Neuronal stem cell (in vitro differentiated cells): Measurements from ENCODE around the gene SMAD6.

Source experiments
- DNase-seq: peaks from one replicate; pipeline ENCODE4 v3.0.0-alpha.2; 2013; ENCODE audit warnings: low spot score
- H2AFZ ChIP-seq: one replicate; pipeline ENCODE4 v1.6.1; 2013; ENCODE audit warnings: mild to moderate bottlenecking, low read length, inconsistent platforms
- H2AK5ac ChIP-seq: 2 replicates; pipeline ENCODE4 v1.6.1; 2013; ENCODE audit warnings: low read depth, mild to moderate bottlenecking, inconsistent platforms, low read length, moderate library complexity, mixed read lengths
- H2BK120ac ChIP-seq: 2 replicates; pipeline ENCODE4 v1.6.1; 2013; ENCODE audit warnings: low read depth, mild to moderate bottlenecking, inconsistent platforms, low read length, moderate library complexity, mixed read lengths
- H2BK12ac ChIP-seq: one replicate; pipeline ENCODE4 v1.6.1; 2013; ENCODE audit warnings: low read length, inconsistent platforms
- H2BK15ac ChIP-seq: 2 replicates; pipeline ENCODE4 v1.6.1; 2013; ENCODE audit warnings: mild to moderate bottlenecking, low read length, inconsistent platforms, mixed read lengths
- H2BK5ac ChIP-seq: one replicate; pipeline ENCODE4 v1.6.1; 2013; ENCODE audit warnings: inconsistent platforms, mild to moderate bottlenecking, low read length, moderate library complexity
- H3K14ac ChIP-seq: one replicate; pipeline ENCODE4 v1.6.1; 2013; ENCODE audit warnings: low read length, inconsistent platforms
- H3K18ac ChIP-seq: 2 replicates; pipeline ENCODE4 v1.6.1; 2013; ENCODE audit warnings: low read length, inconsistent platforms
- H3K23ac ChIP-seq: 2 replicates; pipeline ENCODE4 v1.6.1; 2013; ENCODE audit warnings: low read depth, mild to moderate bottlenecking, mixed read lengths, low read length, inconsistent platforms; ENCODE audit not compliant: poor library complexity
- H3K27ac ChIP-seq: replicated peaks from 3 replicates; pipeline ENCODE4 v1.5.1; 2013; ENCODE audit warnings: low read length, inconsistent platforms
- H3K27me3 ChIP-seq, 3 experiments: 2 replicates each; pipeline ENCODE4 v1.6.1; 2013; ENCODE audit warnings: low read length in 3 of 3, mild to moderate bottlenecking in 2 of 3, inconsistent platforms in 1 of 3, low read depth in 1 of 3, mixed read lengths in 1 of 3, moderate library complexity in 1 of 3; ENCODE audit not compliant: control insufficient read depth in 3 of 3, insufficient read depth in 3 of 3
- H3K36me3 ChIP-seq, 2 donors: replicated peaks in 1 of 2; 2 replicates each; pipeline ENCODE4 v1.6.1; 2013; ENCODE audit warnings: low read length in 2 of 2; ENCODE audit not compliant: control insufficient read depth in 2 of 2, insufficient read depth in 2 of 2
- H3K4ac ChIP-seq: 2 replicates; pipeline ENCODE4 v1.6.1; 2013; ENCODE audit warnings: inconsistent platforms, mild to moderate bottlenecking, low read length, moderate library complexity
- H3K4me1 ChIP-seq, 2 donors: 1 replicate in 1 of 2; 2 replicates in 1 of 2; pipeline ENCODE4 v1.6.1; 2013; ENCODE audit warnings: low read length in 2 of 2, low read depth in 1 of 2; ENCODE audit not compliant: control insufficient read depth in 2 of 2, insufficient read depth in 1 of 2
- H3K4me2 ChIP-seq: one replicate; pipeline ENCODE4 v1.6.1; 2013; ENCODE audit warnings: mild to moderate bottlenecking, low read length, inconsistent platforms; ENCODE audit not compliant: insufficient read depth, poor library complexity, severe bottlenecking
- H3K4me3 ChIP-seq, 2 donors: 2 replicates each; pipeline ENCODE4 v1.5.1; 2013; ENCODE audit warnings: low read length in 2 of 2, mild to moderate bottlenecking in 2 of 2, inconsistent platforms in 1 of 2, moderate library complexity in 1 of 2
- H3K79me1 ChIP-seq: one replicate; pipeline ENCODE4 v1.6.1; 2013; ENCODE audit warnings: low read depth, mild to moderate bottlenecking, inconsistent platforms, low read length, moderate library complexity
- H3K9ac ChIP-seq: one replicate; pipeline ENCODE4 v1.6.1; 2013; ENCODE audit warnings: mild to moderate bottlenecking, low read depth, low read length, inconsistent platforms; ENCODE audit not compliant: poor library complexity
- H3K9me3 ChIP-seq, 2 donors: replicated peaks in 1 of 2; 2 replicates each; pipeline versions ENCODE3 to v1.6.1; 2013; ENCODE audit warnings: low read length in 2 of 2, mild to moderate bottlenecking in 2 of 2, inconsistent platforms in 1 of 2, low read depth in 1 of 2, mixed read lengths in 1 of 2, moderate library complexity in 1 of 2; ENCODE audit not compliant: control insufficient read depth in 2 of 2, insufficient read depth in 1 of 2
- H4K8ac ChIP-seq: one replicate; pipeline ENCODE4 v1.6.1; 2013; ENCODE audit warnings: low read depth, mild to moderate bottlenecking, inconsistent platforms, low read length, moderate library complexity
- H4K91ac ChIP-seq: one replicate; pipeline ENCODE4 v1.6.1; 2013; ENCODE audit warnings: low read length, low read depth, mild to moderate bottlenecking, inconsistent platforms; ENCODE audit not compliant: poor library complexity
- WGBS, 2 donors: extraction: QIAGEN DNeasy Blood & Tissue Kit; methylation state at CpG; one replicate each; pipeline ENCODE4 v1.1.7; 2013; ENCODE audit warnings: missing lambda C conversion rate in 2 of 2, mixed read lengths in 1 of 2; ENCODE audit not compliant: insufficient read length in 2 of 2, insufficient replicate concordance in 1 of 2; ENCODE audit errors: extremely low coverage in 2 of 2; 5-methylcytosine and 5-hydroxymethylcytosine counted together

SMAD6 gene

GRCh38 chr15:66774001-66774814 is 72.2 kb downstream of the SMAD6 start:
- Histone ChIP-seq H2AK5ac (peak overlapping the region; percentile 92), H3K14ac (no peak overlapping the region), H3K4me3 (peak overlapping the region in 1 of 2 donors; percentile 31), H3K36me3 (no peaks in the 10 kb centered on the region), H3K27ac (peak overlapping the region; percentile 89), H4K91ac (no peak overlapping the region), H3K4me1 (peaks cover 38 to 47% of the 10 kb centered on the region in 2 donors), H2BK15ac (peak overlapping the region; percentile 63), H3K18ac (peak overlapping the region; percentile 96), H3K4me2 (peak overlapping the region; percentile 51), H3K27me3 (peaks cover 0 to 2% (median 0%) of the 10 kb centered on the region in 3 experiments), H3K9me3 (no peaks in the 10 kb centered on the region), H2BK12ac (no peak overlapping the region), H3K23ac (no peak overlapping the region), H3K9ac (no peak overlapping the region), H2BK120ac (peak overlapping the region; percentile 49), H4K8ac (no peak overlapping the region), H2AFZ (peak overlapping the region; percentile 86), H3K79me1 (no peaks in the 10 kb centered on the region), H3K4ac (peak overlapping the region; percentile 19), H2BK5ac (no peak overlapping the region)
- peak; percentile 87 for DNase-seq
- WGBS, 2 donors, result no CpG with 5 or more reads among the region's 19 CpGs

- H3K23ac ChIP-seq, result no peak overlapping the region
- H4K91ac ChIP-seq, result no peak overlapping the region
- H2BK15ac ChIP-seq, result no peak overlapping the region
- no CpG with 5 or more reads among the region's 18 CpGs for WGBS, 2 donors
- H3K9ac ChIP-seq, result no peak overlapping the region
- no peak overlapping the region for H3K14ac ChIP-seq
- H4K8ac ChIP-seq, result no peak overlapping the region
- no peak overlapping the region for H2BK120ac ChIP-seq
- peaks cover 38 to 50% of the 10 kb centered on the region in 2 donors for H3K4me1 ChIP-seq
- no peak overlapping the region for H3K4me3 ChIP-seq
- H3K9me3 ChIP-seq, result no peaks in the 10 kb centered on the region
- H2BK12ac ChIP-seq, result no peak overlapping the region
- no peak overlapping the region for H2AK5ac ChIP-seq
- no peak for DNase-seq
- H2AFZ ChIP-seq, result no peak overlapping the region
- no peak overlapping the region for H3K4ac ChIP-seq
- no peaks in the 10 kb centered on the region for H3K36me3 ChIP-seq
- peaks cover 0 to 2% (median 0%) of the 10 kb centered on the region in 3 experiments for H3K27me3 ChIP-seq
- no peak overlapping the region for H3K4me2 ChIP-seq
- peaks cover 2% of the 10 kb centered on the region for H3K79me1 ChIP-seq
- H3K18ac ChIP-seq, result no peak overlapping the region
- H2BK5ac ChIP-seq, result no peak overlapping the region
- H3K27ac ChIP-seq, result no peak overlapping the region
These were observed 73.4 kb downstream of the SMAD6 start for GRCh38 chr15:66775127-66776105.

- no peaks in the 10 kb centered on the region for H3K27me3 ChIP-seq
- H4K91ac ChIP-seq, result no peak overlapping the region
- no CpG with 5 or more reads among the region's 6 CpGs for WGBS, 2 donors
- H2BK5ac ChIP-seq, result no peak overlapping the region
- H3K9ac ChIP-seq, result no peak overlapping the region
- H3K4ac ChIP-seq, result no peak overlapping the region
- no peak overlapping the region for H3K23ac ChIP-seq
- H3K9me3 ChIP-seq, result no peaks in the 10 kb centered on the region
- H3K36me3 ChIP-seq, result no peaks in the 10 kb centered on the region
- no peak for DNase-seq
- H3K4me1 ChIP-seq, result peaks cover 27 to 34% of the 10 kb centered on the region in 2 donors
- no peak overlapping the region for H2AFZ ChIP-seq
- no peak overlapping the region for H4K8ac ChIP-seq
- H3K79me1 ChIP-seq, result peaks cover 2% of the 10 kb centered on the region
- no peak overlapping the region for H2AK5ac ChIP-seq
- peak overlapping the region; percentile 6 for H3K18ac ChIP-seq
- no peak overlapping the region for H3K14ac ChIP-seq
- H3K27ac ChIP-seq, result no peak overlapping the region
- H3K4me2 ChIP-seq, result no peak overlapping the region
- no peak overlapping the region for H2BK15ac ChIP-seq
- no peak overlapping the region for H3K4me3 ChIP-seq
- H2BK12ac ChIP-seq, result no peak overlapping the region
- no peak overlapping the region for H2BK120ac ChIP-seq
These were observed 75.0 kb downstream of the SMAD6 start for GRCh38 chr15:66777054-66777453.
